ENCODE results near the gene GPR158.

Gene GPR158

DNA sequence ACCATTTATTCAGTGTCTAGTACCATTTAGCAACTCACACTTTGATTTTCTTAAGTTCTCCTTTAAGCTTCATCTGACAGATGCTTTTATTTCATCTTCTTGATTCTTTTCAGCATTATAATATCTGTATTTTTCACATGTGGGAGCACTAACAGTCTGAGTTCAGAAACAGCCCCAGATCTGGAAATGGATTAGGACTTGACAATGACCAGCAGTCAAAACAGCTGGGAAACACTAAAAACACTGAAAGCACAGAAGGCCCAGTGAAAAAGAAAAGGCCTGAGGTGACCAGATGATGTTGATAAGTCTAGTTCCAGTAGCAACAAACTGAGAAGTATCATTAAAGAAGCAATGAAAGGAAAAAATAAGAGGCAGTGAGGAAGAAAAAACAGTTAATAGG, 454.5 kb downstream of the GPR158 start:
- no peak overlapping the region for H3K4me3 ChIP-seq (ENCODE audit: low read depth, low read length)

GRCh38 chr10:25631471-25631870, 456.7 kb downstream of the GPR158 start:
- no peak overlapping the region for H3K4me3 ChIP-seq (ENCODE audit: low read depth, low read length)
- TF ChIP-seq, protein P1, sequence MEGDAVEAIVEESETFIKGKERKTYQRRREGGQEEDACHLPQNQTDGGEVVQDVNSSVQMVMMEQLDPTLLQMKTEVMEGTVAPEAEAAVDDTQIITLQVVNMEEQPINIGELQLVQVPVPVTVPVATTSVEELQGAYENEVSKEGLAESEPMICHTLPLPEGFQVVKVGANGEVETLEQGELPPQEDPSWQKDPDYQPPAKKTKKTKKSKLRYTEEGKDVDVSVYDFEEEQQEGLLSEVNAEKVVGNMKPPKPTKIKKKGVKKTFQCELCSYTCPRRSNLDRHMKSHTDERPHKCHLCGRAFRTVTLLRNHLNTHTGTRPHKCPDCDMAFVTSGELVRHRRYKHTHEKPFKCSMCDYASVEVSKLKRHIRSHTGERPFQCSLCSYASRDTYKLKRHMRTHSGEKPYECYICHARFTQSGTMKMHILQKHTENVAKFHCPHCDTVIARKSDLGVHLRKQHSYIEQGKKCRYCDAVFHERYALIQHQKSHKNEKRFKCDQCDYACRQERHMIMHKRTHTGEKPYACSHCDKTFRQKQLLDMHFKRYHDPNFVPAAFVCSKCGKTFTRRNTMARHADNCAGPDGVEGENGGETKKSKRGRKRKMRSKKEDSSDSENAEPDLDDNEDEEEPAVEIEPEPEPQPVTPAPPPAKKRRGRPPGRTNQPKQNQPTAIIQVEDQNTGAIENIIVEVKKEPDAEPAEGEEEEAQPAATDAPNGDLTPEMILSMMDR (IDR thresholded peaks at IDR 0.05; ENCODE audit: low read depth, low read length): no peak

More for the DNA sequence above, 454.5 kb downstream of the GPR158 start:
- TF ChIP-seq, protein P1 (IDR thresholded peaks at IDR 0.05; ENCODE audit: low read depth, low read length): no peak

DNA sequence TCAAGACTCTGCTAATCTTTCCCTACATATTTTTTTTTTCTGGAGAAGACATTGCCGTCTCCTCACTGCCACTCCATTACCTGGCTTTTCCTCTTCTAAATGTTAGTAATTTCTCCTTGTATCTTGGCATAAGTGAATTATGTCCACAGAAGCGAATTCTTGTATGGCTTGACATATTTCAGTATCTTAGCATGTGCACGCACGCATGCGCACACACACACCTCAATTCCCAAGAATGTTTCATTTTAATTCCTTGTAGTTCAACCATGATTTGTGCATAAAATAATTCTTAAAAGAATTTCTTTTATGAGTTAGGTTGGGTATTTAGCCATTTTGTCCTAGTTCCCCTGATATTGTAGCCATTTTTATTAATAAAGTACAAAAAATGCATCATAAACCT, 458.0 kb downstream of the GPR158 start:
- TF ChIP-seq, protein P1 (IDR thresholded peaks at IDR 0.05; ENCODE audit: low read depth, low read length): no peak
- no peak overlapping the region for H3K4me3 ChIP-seq (ENCODE audit: low read depth, low read length)

DNA sequence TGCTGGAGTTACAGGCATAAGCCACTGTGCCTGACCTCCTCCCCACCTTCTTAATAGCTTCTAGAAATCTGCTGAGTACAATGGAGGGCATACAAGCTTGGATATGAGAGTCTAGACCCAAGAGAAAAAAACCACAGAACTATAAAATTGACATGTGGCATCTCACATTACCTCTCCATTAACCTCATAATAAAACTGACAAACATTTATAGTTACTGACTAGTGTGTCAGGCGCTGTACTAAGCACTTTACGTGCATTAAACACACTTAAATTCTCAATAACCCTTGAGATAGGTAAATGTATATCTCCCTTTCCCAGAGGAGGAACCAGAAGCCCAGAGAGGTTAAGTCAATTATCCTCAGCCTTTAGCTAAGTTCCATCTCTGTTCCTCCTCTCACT, 458.7 kb downstream of the GPR158 start:
- H3K4me3 ChIP-seq (ENCODE audit: low read depth, low read length): no peak overlapping the region
- TF ChIP-seq, protein P1 (IDR thresholded peaks at IDR 0.05; ENCODE audit: low read depth, low read length): no peak

DNA sequence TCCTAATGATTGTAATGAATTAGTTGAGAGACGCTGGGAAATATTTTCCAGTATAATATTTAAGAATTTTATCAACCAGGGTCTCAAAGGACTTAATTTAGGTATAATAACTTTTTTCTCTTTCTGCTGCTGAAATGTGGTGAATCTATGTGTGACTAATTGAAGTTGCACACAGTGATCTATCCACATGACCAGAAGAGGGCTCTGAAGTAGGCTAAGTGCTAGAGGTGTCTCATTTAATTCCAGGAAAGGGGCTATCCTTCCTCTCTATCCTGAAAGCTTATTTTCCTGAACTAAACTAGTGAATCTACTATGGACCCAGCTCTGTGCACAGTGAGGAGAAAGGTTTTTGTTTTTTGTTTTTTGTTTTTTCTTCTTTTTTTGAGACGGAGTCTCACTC, 464.8 kb downstream of the GPR158 start:
- TF ChIP-seq, protein P1 (IDR thresholded peaks at IDR 0.05; ENCODE audit: low read depth, low read length): no peak

GRCh38 chr10:25641595-25641994, 466.8 kb downstream of the GPR158 start:
- TF ChIP-seq, protein P1 (IDR thresholded peaks at IDR 0.05; ENCODE audit: low read depth, low read length): no peak
- H3K4me3 ChIP-seq (ENCODE audit: low read depth, low read length): no peak overlapping the region

More for the DNA sequence above, 464.8 kb downstream of the GPR158 start:
- H3K4me3 ChIP-seq (ENCODE audit: low read depth, low read length): no peak overlapping the region

- H3K4me3 ChIP-seq (ENCODE audit: low read depth, low read length): no peak overlapping the region
- TF ChIP-seq, protein P1 (IDR thresholded peaks at IDR 0.05; ENCODE audit: low read depth, low read length): no peak
Measured at GRCh38 chr10:25642721-25643120, 467.9 kb downstream of the GPR158 start.
